ENCODE results near the gene EHBP1. TPM values are rescaled to one million over a fixed set of nuclear protein-coding genes. Genes with fewer than 3 reads are reported as not detected.

The EHBP1 gene
- total and polyA plus RNA-seq, 2 donors (not counting 3 experiments of a cell fraction or from before 2014, with no cell fraction given) = 8.4 to 34.8 TPM

DNA sequence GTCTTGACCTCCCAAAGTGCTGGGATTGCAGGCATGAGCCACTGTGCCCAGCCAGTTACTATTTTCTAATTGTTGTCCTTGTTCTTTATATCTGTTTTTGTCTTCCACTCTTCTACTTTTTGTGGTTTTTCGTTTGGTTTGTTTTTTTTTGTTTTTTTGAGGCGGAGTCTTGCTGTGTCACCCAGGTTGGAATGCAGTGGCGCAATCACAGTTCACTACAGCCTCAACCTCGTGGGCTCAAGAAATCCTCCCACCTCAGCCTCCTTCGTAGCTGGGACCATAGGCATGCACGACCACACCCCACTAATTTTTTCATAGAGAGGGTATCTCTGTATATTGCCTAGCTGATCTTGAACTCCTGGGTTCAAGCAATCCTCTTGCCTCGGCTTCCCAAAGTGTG is 100.7 kb downstream of the EHBP1 start:
- H3K36me3 ChIP-seq (ENCODE audit: control insufficient read depth in 2 of 2, extremely low read depth in 1 of 2, insufficient read depth in 2 of 2, low read length in 2 of 2) = no peaks in the 10 kb centered on the region
- FAIRE-seq (no peak), DNase-seq (ENCODE audit: low read depth, low spot score) (no peak)
- no peak overlapping the region for H3K9ac ChIP-seq (replicated peaks; ENCODE audit: extremely low read depth, insufficient read depth, low read length)
- ChIA-PET POLR2A (no interaction called here), CTCF (interaction anchor here (1.0 to 1.2 kb wide), 3 partner anchors 9 to 681 kb away, joined by 3 to 5 read pairs (median 4); no protein-coding TSS in a partner anchor)
- H3K79me2 ChIP-seq (ENCODE audit: control insufficient read depth, insufficient read depth, low read length) = no peaks in the 10 kb centered on the region
- no peak overlapping the region for H3K27ac ChIP-seq (ENCODE audit: insufficient read depth, low read depth, low read length)
- no peaks in the 10 kb centered on the region for H3K27me3 ChIP-seq (ENCODE audit: control insufficient read depth in 2 of 2, insufficient read depth in 2 of 2, low read length in 2 of 2)
- H3K4me3 ChIP-seq (replicated peaks in 1 of 3; ENCODE audit: insufficient read depth in 1 of 3, low read depth in 1 of 3, low read length in 3 of 3) = no peak overlapping the region
- H3K9me1 ChIP-seq (replicated peaks; ENCODE audit: control insufficient read depth, extremely low read depth, insufficient read depth, low read length) = no peaks in the 10 kb centered on the region
- H3K4me1 ChIP-seq (ENCODE audit: control insufficient read depth, extremely low read depth, insufficient read depth, low read length) = no peaks in the 10 kb centered on the region
- H2AFZ ChIP-seq (ENCODE audit: low read depth, low read length) = no peak overlapping the region
- H4K20me1 ChIP-seq (replicated peaks; ENCODE audit: control insufficient read depth, extremely low read depth, insufficient read depth, low read length) = no peaks in the 10 kb centered on the region
- TF ChIP-seq MYC (IDR thresholded peaks at IDR 0.05; ENCODE audit: low read depth, low read length) (no peak), EZH2 (IDR thresholded peaks at IDR 0.05; ENCODE audit: borderline replicate concordance, low read depth, low read length, severe bottlenecking) (no peak), JUN (IDR thresholded peaks at IDR 0.05; ENCODE audit: borderline replicate concordance, insufficient read depth, insufficient read length, low read depth) (no peak)
- dilution Hi-C loops (cut with MboI; ENCODE audit: extremely low pct_ligation_motif_present, low sequenced_read_pairs) = no loop called here
- intact Hi-C loops (cut with micrococcal nuclease) = no loop called here
- H3K4me2 ChIP-seq (ENCODE audit: insufficient read depth, low read length) = no peak overlapping the region
- no TSS peak for BruUV-seq (replicated peaks)
- no peaks in the 10 kb centered on the region for H3K9me3 ChIP-seq (replicated peaks; ENCODE audit: control insufficient read depth, insufficient read depth, low read length)

DNA sequence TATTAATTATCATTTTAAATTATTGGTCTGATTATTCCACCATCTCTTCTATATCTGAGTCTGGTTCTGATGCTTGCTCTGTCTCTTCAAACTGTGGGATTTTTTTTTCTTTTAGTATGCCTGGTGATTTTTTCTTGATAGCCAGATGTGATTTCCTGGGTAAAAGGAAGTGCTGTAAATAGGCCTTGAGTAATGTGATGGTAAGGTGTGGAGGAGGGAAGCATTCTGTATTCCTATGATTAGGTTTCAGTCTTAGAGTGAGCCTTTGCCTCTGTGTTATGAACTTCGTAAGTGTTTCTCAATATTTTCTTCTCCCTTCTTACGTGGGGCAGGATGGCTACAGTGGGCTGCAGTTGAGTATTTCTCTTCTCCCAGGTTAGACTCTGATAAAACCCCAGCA is 103.0 kb downstream of the EHBP1 start:
- TF ChIP-seq GATA2 (IDR thresholded peaks at IDR 0.05; ENCODE audit: insufficient read depth, insufficient read length, low read depth, low read length) (no peak), JUN (IDR thresholded peaks at IDR 0.05; ENCODE audit: borderline replicate concordance, insufficient read depth, insufficient read length, low read depth) (no peak), POLR2A (IDR thresholded peaks at IDR 0.05; ENCODE audit: low read depth, low read length) (no peak), POLR2AphosphoS5 (IDR thresholded peaks at IDR 0.05; ENCODE audit: insufficient read depth, low read depth, low read length) (no peak), FOS (IDR thresholded peaks at IDR 0.05; ENCODE audit: borderline replicate concordance, insufficient read depth, low read length) (no peak), MYC (IDR thresholded peaks at IDR 0.05; ENCODE audit: low read depth, low read length) (no peak), EZH2 (IDR thresholded peaks at IDR 0.05; ENCODE audit: borderline replicate concordance, low read depth, low read length, severe bottlenecking) (no peak)
- TF ChIP-seq, protein P1, sequence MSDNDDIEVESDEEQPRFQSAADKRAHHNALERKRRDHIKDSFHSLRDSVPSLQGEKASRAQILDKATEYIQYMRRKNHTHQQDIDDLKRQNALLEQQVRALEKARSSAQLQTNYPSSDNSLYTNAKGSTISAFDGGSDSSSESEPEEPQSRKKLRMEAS (IDR thresholded peaks at IDR 0.05; ENCODE audit: insufficient read depth, insufficient read length) = no peak
- TF ChIP-seq, protein P2, sequence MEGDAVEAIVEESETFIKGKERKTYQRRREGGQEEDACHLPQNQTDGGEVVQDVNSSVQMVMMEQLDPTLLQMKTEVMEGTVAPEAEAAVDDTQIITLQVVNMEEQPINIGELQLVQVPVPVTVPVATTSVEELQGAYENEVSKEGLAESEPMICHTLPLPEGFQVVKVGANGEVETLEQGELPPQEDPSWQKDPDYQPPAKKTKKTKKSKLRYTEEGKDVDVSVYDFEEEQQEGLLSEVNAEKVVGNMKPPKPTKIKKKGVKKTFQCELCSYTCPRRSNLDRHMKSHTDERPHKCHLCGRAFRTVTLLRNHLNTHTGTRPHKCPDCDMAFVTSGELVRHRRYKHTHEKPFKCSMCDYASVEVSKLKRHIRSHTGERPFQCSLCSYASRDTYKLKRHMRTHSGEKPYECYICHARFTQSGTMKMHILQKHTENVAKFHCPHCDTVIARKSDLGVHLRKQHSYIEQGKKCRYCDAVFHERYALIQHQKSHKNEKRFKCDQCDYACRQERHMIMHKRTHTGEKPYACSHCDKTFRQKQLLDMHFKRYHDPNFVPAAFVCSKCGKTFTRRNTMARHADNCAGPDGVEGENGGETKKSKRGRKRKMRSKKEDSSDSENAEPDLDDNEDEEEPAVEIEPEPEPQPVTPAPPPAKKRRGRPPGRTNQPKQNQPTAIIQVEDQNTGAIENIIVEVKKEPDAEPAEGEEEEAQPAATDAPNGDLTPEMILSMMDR (IDR thresholded peaks at IDR 0.05; ENCODE audit: extremely low read depth in 1 of 2, insufficient read depth in 1 of 2, low read depth in 1 of 2, low read length in 2 of 2) = no peak
- no peaks in the 10 kb centered on the region for H3K9me3 ChIP-seq (replicated peaks; ENCODE audit: control insufficient read depth, insufficient read depth, low read length)
- no TSS peak for BruUV-seq (replicated peaks)
- no peak for DNase-seq (ENCODE audit: low read depth, low spot score)
- no peak for FAIRE-seq
- no peaks in the 10 kb centered on the region for H3K27me3 ChIP-seq (ENCODE audit: control insufficient read depth in 2 of 2, insufficient read depth in 2 of 2, low read length in 2 of 2)
- H4K20me1 ChIP-seq (replicated peaks; ENCODE audit: control insufficient read depth, extremely low read depth, insufficient read depth, low read length) = no peaks in the 10 kb centered on the region
- POLR2A ChIA-PET = no interaction called here
- H2AFZ ChIP-seq (ENCODE audit: low read depth, low read length) = no peak overlapping the region
- H3K4me2 ChIP-seq (ENCODE audit: insufficient read depth, low read length) = no peak overlapping the region
- no peak overlapping the region for H3K4me3 ChIP-seq (replicated peaks in 1 of 3; ENCODE audit: insufficient read depth in 1 of 3, low read depth in 1 of 3, low read length in 3 of 3)
- H3K9ac ChIP-seq (replicated peaks; ENCODE audit: extremely low read depth, insufficient read depth, low read length) = no peak overlapping the region
- dilution Hi-C loops (cut with MboI; ENCODE audit: extremely low pct_ligation_motif_present, low sequenced_read_pairs) = no loop called here
- H3K79me2 ChIP-seq (ENCODE audit: control insufficient read depth, insufficient read depth, low read length) = no peaks in the 10 kb centered on the region
- intact Hi-C loops (cut with micrococcal nuclease) = no loop called here
- no peaks in the 10 kb centered on the region for H3K9me1 ChIP-seq (replicated peaks; ENCODE audit: control insufficient read depth, extremely low read depth, insufficient read depth, low read length)
- CTCF ChIA-PET = no interaction called here
- no peak overlapping the region for H3K27ac ChIP-seq (ENCODE audit: insufficient read depth, low read depth, low read length)
- H3K36me3 ChIP-seq (ENCODE audit: control insufficient read depth in 2 of 2, extremely low read depth in 1 of 2, insufficient read depth in 2 of 2, low read length in 2 of 2) = no peaks in the 10 kb centered on the region
- H3K4me1 ChIP-seq (ENCODE audit: control insufficient read depth, extremely low read depth, insufficient read depth, low read length) = no peaks in the 10 kb centered on the region
